ENCODE results near the gene JADE1.

The JADE1 gene

DNA sequence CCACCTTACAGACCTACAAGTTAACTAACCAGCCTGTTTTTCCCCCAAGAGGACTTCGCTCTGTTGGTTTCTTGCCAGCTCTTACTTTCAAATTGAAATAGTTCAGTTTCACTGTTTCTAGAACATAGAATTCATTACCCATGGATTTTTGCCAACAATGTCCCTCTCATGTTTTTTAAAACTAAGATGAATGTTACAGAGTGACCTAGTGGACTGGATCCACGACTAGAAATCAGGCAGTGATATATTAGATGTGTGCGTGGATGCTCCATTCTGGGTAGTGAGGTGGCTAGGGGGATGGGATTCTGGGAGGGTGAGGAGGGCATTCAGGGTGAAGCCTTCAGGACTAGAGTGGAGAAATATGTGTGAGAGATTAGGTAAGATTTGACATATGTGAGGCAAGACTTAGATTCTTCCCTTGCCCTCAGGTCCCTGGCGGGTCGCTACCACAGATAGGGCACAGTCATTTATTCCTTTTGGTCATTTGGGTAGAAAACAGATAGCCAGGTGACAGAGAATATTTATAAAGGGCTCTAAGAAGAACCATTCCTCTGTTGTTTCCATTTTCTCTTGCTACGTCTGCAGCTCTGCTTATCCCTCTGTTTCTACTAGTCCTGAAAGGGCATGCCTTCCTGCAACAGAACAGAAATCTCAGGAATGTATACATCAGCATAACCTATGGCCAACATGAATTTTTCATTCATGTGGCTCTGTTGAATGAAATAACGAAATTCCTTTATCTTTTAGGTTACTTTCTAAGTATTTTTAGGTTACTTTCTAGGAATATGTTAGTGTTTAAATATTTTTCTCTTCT is 15.4 kb upstream of the JADE1 start:
- DNase-seq (ENCODE audit: extremely low read depth, low read depth), result no peak
- no peak overlapping the region for H3K4me3 ChIP-seq (replicated peaks; ENCODE audit: low read depth, low read length)
- TF ChIP-seq, protein P1, sequence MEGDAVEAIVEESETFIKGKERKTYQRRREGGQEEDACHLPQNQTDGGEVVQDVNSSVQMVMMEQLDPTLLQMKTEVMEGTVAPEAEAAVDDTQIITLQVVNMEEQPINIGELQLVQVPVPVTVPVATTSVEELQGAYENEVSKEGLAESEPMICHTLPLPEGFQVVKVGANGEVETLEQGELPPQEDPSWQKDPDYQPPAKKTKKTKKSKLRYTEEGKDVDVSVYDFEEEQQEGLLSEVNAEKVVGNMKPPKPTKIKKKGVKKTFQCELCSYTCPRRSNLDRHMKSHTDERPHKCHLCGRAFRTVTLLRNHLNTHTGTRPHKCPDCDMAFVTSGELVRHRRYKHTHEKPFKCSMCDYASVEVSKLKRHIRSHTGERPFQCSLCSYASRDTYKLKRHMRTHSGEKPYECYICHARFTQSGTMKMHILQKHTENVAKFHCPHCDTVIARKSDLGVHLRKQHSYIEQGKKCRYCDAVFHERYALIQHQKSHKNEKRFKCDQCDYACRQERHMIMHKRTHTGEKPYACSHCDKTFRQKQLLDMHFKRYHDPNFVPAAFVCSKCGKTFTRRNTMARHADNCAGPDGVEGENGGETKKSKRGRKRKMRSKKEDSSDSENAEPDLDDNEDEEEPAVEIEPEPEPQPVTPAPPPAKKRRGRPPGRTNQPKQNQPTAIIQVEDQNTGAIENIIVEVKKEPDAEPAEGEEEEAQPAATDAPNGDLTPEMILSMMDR (IDR thresholded peaks at IDR 0.05; ENCODE audit: low read depth, low read length, missing control alignments), result no peak

DNA sequence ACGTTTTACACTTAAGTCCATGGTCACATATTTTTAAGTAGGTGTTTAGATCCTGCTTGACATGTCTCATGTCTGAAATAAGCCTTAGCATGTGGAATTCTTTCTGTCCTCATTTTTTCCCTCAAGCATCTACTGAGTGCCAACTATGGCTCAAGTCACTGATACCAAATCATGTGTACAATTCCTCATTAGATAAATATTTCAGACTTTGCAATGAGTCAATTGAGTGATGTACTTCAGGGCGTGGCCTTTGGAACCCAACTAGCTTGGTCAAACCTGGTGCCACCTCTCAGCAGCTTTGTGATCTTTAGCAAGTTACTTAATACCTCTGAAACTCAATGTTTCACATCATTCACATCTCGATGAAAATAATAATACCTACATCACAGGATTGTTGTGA is 12.6 kb upstream of the JADE1 start:
- TF ChIP-seq, protein P1 (IDR thresholded peaks at IDR 0.05; ENCODE audit: low read depth, low read length, missing control alignments), result no peak
- DNase-seq (ENCODE audit: extremely low read depth, low read depth), result no peak
- H3K4me3 ChIP-seq (replicated peaks; ENCODE audit: low read depth, low read length), result no peak overlapping the region

DNA sequence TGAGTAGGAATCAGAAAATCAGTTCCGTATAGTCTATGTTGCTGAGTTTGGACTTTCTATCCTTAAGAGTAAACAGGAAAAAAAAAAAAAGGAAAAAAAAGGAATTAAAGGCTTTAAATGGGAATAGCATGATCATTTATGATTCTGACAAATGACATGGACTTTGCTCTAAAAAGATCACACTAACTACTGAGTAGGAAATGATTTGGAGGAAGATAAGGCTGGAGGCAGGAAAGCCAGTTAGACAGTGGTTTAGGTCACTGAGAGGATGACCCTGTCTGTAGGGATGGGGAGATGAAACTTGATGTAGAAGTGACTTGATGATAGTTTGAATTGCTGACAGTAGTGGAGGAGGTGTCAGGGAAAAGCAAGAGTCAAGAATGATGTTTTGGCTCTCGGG is 9.2 kb upstream of the JADE1 start:
- H3K4me3 ChIP-seq (replicated peaks; ENCODE audit: low read depth, low read length), result no peak overlapping the region
- TF ChIP-seq, protein P1 (IDR thresholded peaks at IDR 0.05; ENCODE audit: low read depth, low read length, missing control alignments), result no peak
- DNase-seq (ENCODE audit: extremely low read depth, low read depth), result no peak

DNA sequence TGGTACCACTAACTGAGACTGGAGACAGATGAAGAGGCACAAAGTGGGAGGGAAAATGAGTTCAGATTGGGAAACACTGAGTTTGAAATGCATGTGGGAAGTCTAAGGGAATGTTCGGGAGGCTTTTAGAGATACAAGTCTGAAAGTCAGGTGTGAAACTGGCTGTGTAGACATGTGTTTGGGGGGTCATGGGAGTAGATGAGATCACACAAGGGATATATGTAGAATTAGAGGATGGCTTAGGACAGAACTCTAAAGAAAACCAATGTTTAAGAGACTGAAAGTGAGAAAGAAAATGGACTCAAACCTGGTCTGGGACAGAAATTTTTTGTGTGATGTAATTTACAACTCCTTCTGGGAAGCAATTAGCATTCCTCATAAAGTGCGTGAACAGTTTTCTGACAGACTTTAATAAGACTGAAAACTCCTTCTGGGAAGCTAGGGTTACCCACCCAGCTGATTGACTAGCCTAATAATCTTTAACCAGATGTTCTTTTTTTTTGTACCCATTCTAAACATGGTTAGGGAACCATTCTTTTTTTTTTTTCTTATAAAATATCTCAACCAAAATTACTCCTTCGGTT is 8.7 kb upstream of the JADE1 start:
- H3K4me3 ChIP-seq (replicated peaks; ENCODE audit: low read depth, low read length), result no peak overlapping the region
- DNase-seq (ENCODE audit: extremely low read depth, low read depth), result no peak
- TF ChIP-seq, protein P1 (IDR thresholded peaks at IDR 0.05; ENCODE audit: low read depth, low read length, missing control alignments), result no peak

DNA sequence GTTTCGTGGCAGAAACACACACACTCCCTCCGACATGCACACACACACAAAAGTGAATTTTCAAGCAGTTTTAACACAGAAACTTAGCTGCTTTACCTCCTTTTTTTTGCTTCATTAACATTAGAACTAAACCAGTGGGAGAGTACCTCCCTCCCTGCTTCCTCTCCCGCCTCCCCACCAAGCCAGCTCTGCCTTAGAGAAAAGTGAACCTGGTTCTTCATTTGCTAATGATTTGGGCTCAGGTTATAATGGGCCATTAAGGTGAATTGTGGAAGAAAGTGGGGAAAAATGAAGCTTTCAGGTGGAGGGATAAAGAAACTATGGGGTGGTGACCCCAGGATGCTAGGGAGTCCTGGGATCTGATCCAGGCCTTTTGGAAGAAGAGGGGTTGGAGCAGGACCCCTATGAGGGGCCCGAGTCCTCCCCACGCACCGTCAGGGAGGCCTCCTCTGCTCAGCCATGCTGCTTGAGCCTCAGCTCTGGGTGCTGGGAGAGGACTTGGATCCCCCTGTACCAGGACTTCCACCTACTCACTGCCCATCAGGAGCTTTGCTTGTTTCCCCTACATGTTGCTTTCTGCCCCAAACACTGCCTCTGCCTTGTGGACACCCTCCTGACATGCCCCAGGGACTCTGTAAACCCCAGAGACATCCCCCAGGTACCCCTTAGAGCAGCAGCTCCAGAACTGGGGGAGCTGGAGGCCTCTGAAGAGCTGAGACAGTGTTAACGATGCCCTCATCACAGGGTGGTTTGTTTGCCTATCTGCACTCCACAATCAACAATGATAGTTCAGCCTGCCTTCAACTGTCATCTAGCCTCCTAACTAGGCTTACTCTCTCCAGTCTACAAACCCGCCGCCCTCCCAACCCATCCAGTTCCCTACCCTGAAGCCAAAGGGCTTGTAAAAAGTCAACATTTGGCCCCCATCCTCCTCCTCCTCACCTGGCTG is 6.5 kb upstream of the JADE1 start:
- no peak overlapping the region for H3K4me3 ChIP-seq (replicated peaks; ENCODE audit: low read depth, low read length)
- TF ChIP-seq, protein P1 (IDR thresholded peaks at IDR 0.05; ENCODE audit: low read depth, low read length, missing control alignments), result no peak
- DNase-seq (ENCODE audit: extremely low read depth, low read depth), result no peak

DNA sequence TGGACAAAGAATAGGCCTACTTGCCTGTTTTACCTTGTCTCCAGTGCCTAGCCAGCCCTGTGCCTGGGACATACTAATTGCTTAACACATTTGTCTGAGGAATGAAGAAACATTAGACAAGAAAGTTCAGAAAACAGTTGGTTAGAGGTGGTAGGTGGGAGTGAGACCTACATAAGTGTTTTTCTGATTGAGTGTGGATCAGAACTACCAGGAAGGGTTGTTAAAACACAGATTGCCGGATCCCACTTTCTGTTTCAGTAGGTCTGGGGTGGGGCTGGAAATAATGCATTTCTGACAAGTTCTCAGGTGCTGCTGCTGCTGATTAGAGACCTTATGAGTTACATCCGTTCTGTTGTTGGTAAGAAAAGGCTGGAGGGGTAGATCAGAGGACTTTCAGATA is 5.7 kb upstream of the JADE1 start:
- TF ChIP-seq, protein P1 (IDR thresholded peaks at IDR 0.05; ENCODE audit: low read depth, low read length, missing control alignments), result no peak
- no peak overlapping the region for H3K4me3 ChIP-seq (replicated peaks; ENCODE audit: low read depth, low read length)
- no peak for DNase-seq (ENCODE audit: extremely low read depth, low read depth)
